HG02759 (cell line): Measurements from ENCODE around the gene TP53.
A peak's percentile ranks its signal among the peaks of the same experiment; 100 is the strongest.
"Not testable (repeated sequence)": the region's sequence is repeated elsewhere in the genome, so short reads cannot be mapped to it uniquely, and the experiment has no call there.

ENCODE experiments used
- ATAC-seq: cut with Tn5 transposase; IDR thresholded peaks from one replicate; pipeline ENCODE4 v1.9.1; 2021; ENCODE audit warnings: mild to moderate bottlenecking, moderate library complexity; ENCODE audit not compliant: unreplicated experiment

Gene TP53

DNA sequence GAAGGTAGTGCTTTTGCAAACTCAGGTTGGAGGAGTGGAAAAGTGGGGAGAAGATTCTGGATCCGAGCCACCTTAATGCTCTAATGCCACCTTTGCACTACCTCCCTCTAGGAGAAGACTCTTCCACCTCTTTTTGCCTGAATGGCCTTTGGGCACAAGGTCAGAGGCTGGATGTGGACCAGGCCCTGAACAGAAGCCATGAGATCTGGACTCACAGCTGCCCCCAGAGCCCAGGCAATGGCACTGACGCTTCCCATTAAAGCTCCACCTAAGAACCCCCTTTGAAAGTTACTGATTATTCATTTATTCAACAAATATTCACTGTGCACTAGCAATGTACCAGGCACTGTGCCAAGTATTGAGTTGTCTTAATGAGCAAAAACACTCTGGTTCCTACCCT, 54.2 kb downstream of the TP53 start:
- ATAC-seq: no peak

DNA sequence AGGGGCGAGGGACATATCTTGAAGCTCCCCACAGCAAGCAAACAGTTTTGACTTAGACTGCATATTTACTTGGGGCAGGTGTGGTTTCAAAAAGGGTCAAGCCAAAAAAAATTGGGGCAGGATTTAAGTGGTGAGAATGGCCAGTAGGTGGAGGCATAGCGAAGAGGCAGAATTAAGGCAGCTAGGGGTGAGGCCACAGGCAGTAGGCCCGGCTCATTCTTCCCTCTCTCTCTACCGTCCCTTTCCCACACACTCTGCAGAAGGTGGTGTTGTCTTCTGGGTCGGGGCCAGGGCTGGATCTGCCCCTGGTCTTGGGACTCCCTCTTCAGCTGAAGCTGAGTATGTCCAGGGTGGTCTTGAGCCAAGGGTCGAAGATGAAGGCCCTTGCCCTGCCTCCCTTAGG, 54.8 kb downstream of the TP53 start:
- no peak for ATAC-seq

- ATAC-seq: no peak
These were observed 55.6 kb downstream of the TP53 start for GRCh38 chr17:7631398-7632380.

DNA sequence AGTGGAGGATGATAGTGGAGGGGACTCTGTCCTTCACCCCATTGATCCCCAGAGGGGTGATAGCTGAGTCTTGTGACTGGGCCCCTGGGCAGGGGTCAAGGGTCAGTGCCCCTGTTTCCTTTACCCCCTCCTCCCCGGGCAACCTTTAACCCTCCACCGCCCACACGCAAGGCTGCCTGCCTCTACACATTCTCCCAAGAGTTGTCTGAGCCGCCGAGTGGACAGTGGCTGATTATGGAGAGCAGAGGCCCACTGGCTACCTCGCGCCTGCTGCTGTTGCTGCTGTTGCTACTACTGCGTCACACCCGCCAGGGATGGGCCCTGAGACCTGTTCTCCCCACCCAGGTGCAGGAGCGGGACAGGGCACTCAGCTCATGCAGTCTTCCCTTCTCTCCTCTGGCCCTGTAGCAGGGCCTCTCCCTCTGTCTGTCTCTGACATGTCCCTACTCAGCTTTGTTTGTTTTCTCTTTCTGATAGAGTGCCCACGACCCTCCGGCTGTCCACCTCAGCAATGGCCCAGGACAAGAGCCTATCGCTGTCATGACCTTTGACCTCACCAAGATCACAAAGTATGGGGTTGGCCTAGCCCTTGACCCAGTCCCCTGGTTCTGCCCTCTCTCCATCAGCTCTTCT, 57.2 kb downstream of the TP53 start, which contains the start of gene SHBG:
Gene SHBG (plus strand): TSS at position 197 of the 633 bp plus-strand sequence. CDS start 38 bp downstream, at position 235.
- ATAC-seq: no peak

- ATAC-seq: peak; percentile 83
These were observed 59.8 kb downstream of the TP53 start, which contains the start of gene SAT2 for GRCh38 chr17:7627250-7628121. SAT2 (minus strand) TSS chr17:7627821; CDS start chr17:7627635, 186 bp downstream.

DNA sequence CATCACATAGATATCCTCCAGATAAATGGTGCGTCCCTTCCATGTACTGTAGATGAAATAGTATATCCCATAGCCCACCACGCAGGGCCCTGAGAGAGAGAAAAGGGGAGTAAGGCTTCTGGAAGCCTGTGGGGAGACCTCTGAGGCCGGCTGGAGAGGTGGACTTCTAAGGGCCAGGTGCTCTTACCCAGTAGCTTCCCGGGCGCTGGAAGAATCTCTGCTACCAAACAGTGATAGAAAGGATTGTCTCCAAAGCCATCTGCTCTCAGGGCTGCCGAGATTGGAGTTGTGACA, 60.4 kb downstream of the TP53 start:
- peak; percentile 4 for ATAC-seq

DNA sequence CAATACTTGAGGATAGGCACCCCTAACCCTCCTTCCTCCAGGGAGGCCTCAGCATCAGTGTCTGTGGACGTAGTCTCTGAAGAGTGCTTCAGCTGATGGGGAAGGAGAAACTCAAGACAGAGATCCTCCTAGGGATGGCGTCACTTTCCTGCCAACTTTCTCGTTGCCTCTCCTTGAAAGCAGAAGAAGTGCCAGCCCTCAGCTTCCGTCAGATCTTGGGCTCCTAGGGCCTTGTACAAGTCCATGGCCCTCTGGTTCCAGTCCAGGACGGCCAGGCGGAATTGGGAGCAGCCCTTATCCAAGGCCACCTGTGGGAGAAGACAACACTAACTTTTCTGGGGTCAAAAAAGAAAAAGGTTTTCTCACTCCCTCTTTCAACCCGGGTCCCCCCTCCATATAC, 61.0 kb downstream of the TP53 start:
- ATAC-seq: no peak

- not testable (repeated sequence) for ATAC-seq
These were observed 61.5 kb downstream of the TP53 start for GRCh38 chr17:7625749-7626148.

DNA sequence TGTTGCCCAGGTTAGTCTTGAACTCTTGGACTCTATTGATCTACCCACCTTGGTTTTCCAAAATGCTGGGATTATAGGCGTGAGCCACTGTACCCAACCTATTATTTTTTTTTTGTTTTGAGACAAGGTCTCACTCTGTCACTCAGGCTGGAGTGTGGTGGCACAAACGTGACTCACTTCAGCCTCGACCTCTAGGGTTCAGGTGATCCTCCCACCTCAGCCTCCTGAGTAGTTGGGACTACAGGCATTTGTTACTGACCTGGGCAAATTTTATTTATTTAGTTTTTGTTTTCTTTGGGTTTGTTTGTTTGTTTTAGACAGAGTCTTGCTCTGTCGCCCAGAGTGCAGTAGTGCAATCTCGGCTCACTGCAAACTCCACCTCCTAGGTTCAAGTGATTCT, 63.6 kb downstream of the TP53 start:
- ATAC-seq: no peak

DNA sequence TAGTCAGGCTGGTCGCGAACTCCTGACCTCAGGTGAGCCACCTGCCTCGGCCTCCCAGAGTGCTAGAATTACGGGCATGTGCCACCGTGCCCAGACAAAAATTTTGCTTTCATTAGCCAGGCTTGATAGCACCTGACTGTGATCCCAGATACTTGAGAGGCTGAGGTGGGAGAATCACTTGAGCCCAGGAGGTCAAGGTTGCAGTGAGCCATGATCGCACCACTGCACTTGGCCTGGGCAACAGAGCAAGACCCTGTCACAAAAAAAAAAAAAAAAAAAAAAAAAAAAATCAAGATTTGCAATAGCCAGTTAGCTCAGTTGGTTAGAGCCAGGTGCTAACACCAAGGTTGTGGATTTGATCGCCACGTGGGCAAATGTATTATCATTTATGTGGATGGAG, 66.5 kb downstream of the TP53 start:
- ATAC-seq: no peak

DNA sequence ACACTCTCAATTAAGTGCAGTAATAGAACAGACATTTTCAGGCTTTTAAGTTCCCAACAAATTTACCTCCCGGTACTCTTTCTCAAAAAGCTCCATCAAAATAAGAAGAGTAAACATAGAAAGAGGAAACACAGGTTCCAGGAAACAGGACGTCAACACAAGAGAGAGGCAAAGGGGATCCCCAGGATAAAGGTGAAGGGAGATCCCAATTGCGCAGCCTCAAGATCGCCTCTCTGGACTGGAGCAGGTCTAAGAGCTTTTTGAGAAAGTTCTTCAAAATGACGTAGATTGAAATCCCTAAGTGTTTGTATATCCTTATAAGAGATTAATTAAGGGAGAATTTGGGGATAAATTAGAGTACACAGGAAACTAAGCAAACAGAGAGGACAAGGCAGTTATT, 68.7 kb downstream of the TP53 start:
- no peak for ATAC-seq
